IMR-90 (cell line): ENCODE measurements around the gene HOXD3. TPM values are rescaled to one million over a fixed set of nuclear protein-coding genes. Genes with fewer than 3 reads are reported as not detected.

Experiments used
- ATAC-seq: fragments of 200-7000 bp; cut with Tn5 transposase; 2 replicates; pipeline ENCODE4 v1.9.1; 2020; ENCODE audit warnings: low read depth, mild to moderate bottlenecking, moderate library complexity
- BruUV-seq: library from RNA; stranded (reverse); fragments of 400-500 nt; replicated peaks from 2 replicates; lab custom pipeline; 2021; lab: Mats Ljungman, UMichigan
- CTCF ChIA-PET: fragments of 300-600 bp; formaldehyde crosslinking; extraction: SDS; loops from one replicate; lab custom pipeline; 2021; ENCODE audit warnings: antibody characterized with exemption; lab: Yijun Ruan, JAX
- POLR2A ChIA-PET: fragments of 300-600 bp; sonication (Branson Sonifier 250); formaldehyde crosslinking; loops from one replicate; lab custom pipeline; 2022; ENCODE audit warnings: antibody characterized with exemption; ENCODE audit not compliant: unreplicated experiment; lab: Charles Lee
- DNase-seq: peaks from one replicate; pipeline ENCODE4 v3.0.0; 2013
- H2AFZ ChIP-seq: replicated peaks from 2 replicates; pipeline ENCODE3; 2013; ENCODE audit warnings: low read length, mild to moderate bottlenecking; ENCODE audit not compliant: poor library complexity
- H2AK5ac ChIP-seq: 2 replicates; pipeline ENCODE4 v1.6.1; 2013; ENCODE audit warnings: low read depth, low read length, inconsistent platforms
- H2AK9ac ChIP-seq: replicated peaks from 2 replicates; pipeline ENCODE3; 2013; ENCODE audit warnings: mild to moderate bottlenecking, low read depth, low read length, moderate library complexity; ENCODE audit not compliant: poor library complexity
- H2BK120ac ChIP-seq: 2 replicates; pipeline ENCODE4 v1.6.1; 2013; ENCODE audit warnings: low read depth, low read length, inconsistent platforms
- H2BK15ac ChIP-seq: 3 replicates; pipeline ENCODE4 v1.6.1; 2013; ENCODE audit warnings: low read depth, low read length, inconsistent platforms
- H2BK20ac ChIP-seq: 2 replicates; pipeline ENCODE4 v1.6.1; 2013; ENCODE audit warnings: low read depth, mild to moderate bottlenecking, inconsistent platforms, low read length, moderate library complexity
- H2BK5ac ChIP-seq: 2 replicates; pipeline ENCODE4 v1.6.1; 2013; ENCODE audit warnings: mild to moderate bottlenecking, low read depth, low read length, inconsistent platforms; ENCODE audit not compliant: poor library complexity, severe bottlenecking
- H3K14ac ChIP-seq: replicated peaks from 2 replicates; pipeline ENCODE4 v1.6.1; 2013; ENCODE audit warnings: low read depth, low read length, inconsistent platforms
- H3K18ac ChIP-seq: 2 replicates; pipeline ENCODE4 v1.6.1; 2013; ENCODE audit warnings: low read depth, low read length, control low read depth
- H3K23ac ChIP-seq: 2 replicates; pipeline ENCODE4 v1.6.1; 2013; ENCODE audit warnings: low read depth, low read length, inconsistent platforms
- H3K27ac ChIP-seq: 2 replicates; pipeline ENCODE4 v1.5.1; 2013; ENCODE audit warnings: mild to moderate bottlenecking, control low read depth, low read length; ENCODE audit not compliant: insufficient read depth
- H3K27me3 ChIP-seq: 2 replicates; pipeline ENCODE4 v1.6.1; 2013; ENCODE audit warnings: low read length; ENCODE audit not compliant: control insufficient read depth, insufficient read depth
- H3K36me3 ChIP-seq: 2 replicates; pipeline ENCODE4 v1.6.1; 2013; ENCODE audit warnings: low read length, mixed read lengths; ENCODE audit not compliant: control insufficient read depth, insufficient read depth
- H3K4ac ChIP-seq: 2 replicates; pipeline ENCODE4 v1.6.1; 2013; ENCODE audit warnings: low read depth, low read length, inconsistent platforms
- H3K4me1 ChIP-seq: 2 replicates; pipeline ENCODE4 v1.6.1; 2013; ENCODE audit warnings: low read length, mixed read lengths; ENCODE audit not compliant: control insufficient read depth, insufficient read depth
- H3K4me2 ChIP-seq: 2 replicates; pipeline ENCODE4 v1.6.1; 2013; ENCODE audit warnings: low read depth, mild to moderate bottlenecking, control low read depth, low read length, moderate library complexity
- H3K4me3 ChIP-seq: 2 replicates; pipeline ENCODE4 v1.5.1; 2013; ENCODE audit warnings: low read depth, mild to moderate bottlenecking, control low read depth, low read length, moderate library complexity; ENCODE audit not compliant: insufficient read depth
- H3K56ac ChIP-seq: 2 replicates; pipeline ENCODE4 v1.6.1; 2013; ENCODE audit warnings: low read length, inconsistent platforms; ENCODE audit not compliant: insufficient read depth; ENCODE audit errors: extremely low read depth
- H3K79me1 ChIP-seq, 2 experiments: 2 replicates each; pipeline ENCODE4 v1.6.1; 2013; ENCODE audit warnings: low read length in 2 of 2, inconsistent platforms in 1 of 2, low read depth in 1 of 2
- H3K9ac ChIP-seq: 2 replicates; pipeline ENCODE4 v1.6.1; 2013; ENCODE audit warnings: low read depth, low read length, control low read depth
- H3K9me1 ChIP-seq: 2 replicates; pipeline ENCODE4 v1.6.1; 2013; ENCODE audit warnings: low read length, inconsistent platforms; ENCODE audit not compliant: insufficient read depth
- H3K9me3 ChIP-seq: 2 replicates; pipeline ENCODE4 v1.6.1; 2013; ENCODE audit warnings: low read length; ENCODE audit not compliant: control insufficient read depth, insufficient read depth
- H4K20me1 ChIP-seq: 2 replicates; pipeline ENCODE4 v1.6.1; 2013; ENCODE audit warnings: low read length, inconsistent platforms; ENCODE audit not compliant: insufficient read depth
- H4K5ac ChIP-seq: 2 replicates; pipeline ENCODE4 v1.6.1; 2013; ENCODE audit warnings: mild to moderate bottlenecking, low read depth, low read length, control low read depth
- H4K8ac ChIP-seq, 2 experiments: 2 replicates each; pipeline ENCODE4 v1.6.1; 2013; ENCODE audit warnings: low read depth in 2 of 2, low read length in 2 of 2, control low read depth in 1 of 2, inconsistent platforms in 1 of 2
- H4K91ac ChIP-seq: 2 replicates; pipeline ENCODE4 v1.6.1; 2013; ENCODE audit warnings: low read depth, low read length, inconsistent platforms; ENCODE audit not compliant: insufficient read depth
- BHLHE40 ChIP-seq: fragments of 150-350 bp; IDR thresholded peaks from 2 replicates; pipeline ENCODE4 v1.6.1; 2016; ENCODE audit warnings: mild to moderate bottlenecking, low read depth, low read length
- CHD1 ChIP-seq: IDR thresholded peaks from 2 replicates; pipeline ENCODE4 v1.6.1; 2012; ENCODE audit warnings: low read depth, low read length, improper control_type of control experiment
- RAD21 ChIP-seq: IDR thresholded peaks from 2 replicates; pipeline ENCODE4 v1.6.1; 2012; ENCODE audit warnings: low read length, improper control_type of control experiment
- WGBS, 2 experiments: methylation state at CpG; one replicate each; pipeline versions ENCODE4 v1.1.5 to v1.1.7; 2013; ENCODE audit warnings: missing lambda C conversion rate in 2 of 2; ENCODE audit not compliant: insufficient read length in 1 of 2; ENCODE audit errors: extremely low coverage in 2 of 2; 5-methylcytosine and 5-hydroxymethylcytosine counted together
- dilution Hi-C: fragments of 300-500 bp; cut with HindIII; formaldehyde crosslinking; loops from one replicate; pipeline ENCODE4 v1.14.3; 2018; ENCODE audit warnings: low sequenced_read_pairs; ENCODE audit not compliant: unreplicated experiment
- in situ Hi-C: fragments of 300-500 bp; cut with MboI; formaldehyde crosslinking; loops from 3 replicates; pipeline ENCODE4 v1.14.3; 2019; ENCODE audit warnings: low sequenced_read_pairs, inconsistent platforms, mixed read lengths
- intact Hi-C: fragments of 100-400 bp; cut with micrococcal nuclease; formaldehyde crosslinking; loops from 2 replicates; pipeline ENCODE4 v1.10.0; 2022
- polyA plus RNA-seq, 3 experiments: library from polyadenylated mRNA; depleted of rRNA; stranded (reverse); fragments of >200 nt; gene quantifications; 2 replicates each; pipeline ENCODE4 v1.2.3, GENCODE V29; 2012; ENCODE audit warnings: low replicate concordance in 1 of 3
- total RNA-seq: library from RNA; depleted of rRNA; stranded (reverse); fragments of >200 nt; gene quantifications from 2 replicates; pipeline ENCODE4 v1.2.3, GENCODE V29; 2012
- TF ChIP-seq, protein P1 (sequence below): conservative IDR thresholded peaks from 2 replicates; pipeline ENCODE4 v1.5.1; 2012; ENCODE audit warnings: mild to moderate bottlenecking, low read depth, low read length, improper control_type of control experiment

HOXD3 gene
- total and polyA plus RNA-seq, 2 of the 4 experiments (the other 2 are of a cell fraction), result not detected

DNA sequence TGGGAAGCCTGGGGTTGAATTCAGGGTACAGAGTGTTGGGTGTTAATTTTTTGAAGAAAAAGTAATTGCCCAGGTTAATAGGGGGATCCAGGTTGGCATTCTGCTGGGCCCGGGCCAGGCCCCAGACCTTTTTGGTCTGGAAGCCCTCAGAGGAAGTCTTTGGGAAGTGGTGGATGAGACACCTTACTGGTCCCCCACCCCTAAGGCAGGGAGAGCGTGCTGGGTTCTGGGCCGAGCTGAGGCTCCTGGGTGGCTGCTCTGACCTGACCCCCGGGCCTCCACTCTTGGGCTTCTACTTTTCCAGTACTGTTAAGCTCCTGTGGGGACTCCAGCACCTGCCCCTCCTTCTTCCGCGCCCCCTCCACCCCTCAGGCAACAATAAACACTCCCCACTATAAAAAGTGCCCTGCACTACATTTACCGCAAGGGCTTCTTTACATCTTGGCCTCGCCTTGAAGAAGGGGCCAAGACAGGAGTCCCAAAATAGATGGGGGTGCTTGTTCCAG lies 753 bp upstream of the HOXD3 start:
- WGBS, 2 experiments, result 20% methylated on average over 1 of the region's 8 CpGs; no CpG with 5 or more reads in 1 of the 2 experiments
- Histone ChIP-seq H4K8ac (no peak overlapping the region), H2BK15ac (no peak overlapping the region), H3K23ac (no peak overlapping the region), H2AFZ (no peak overlapping the region), H2AK5ac (no peak overlapping the region), H2BK120ac (no peak overlapping the region), H3K56ac (no peak overlapping the region), H4K5ac (no peak overlapping the region), H3K27ac (no peak overlapping the region), H3K4ac (no peak overlapping the region), H3K4me3 (no peak overlapping the region), H3K18ac (no peak overlapping the region), H3K14ac (no peak overlapping the region), H2BK20ac (no peak overlapping the region), H3K9me1 (no peaks in the 10 kb centered on the region), H4K91ac (no peak overlapping the region), H2AK9ac (no peak overlapping the region), H3K79me1 (no peaks in the 10 kb centered on the region), H3K9ac (no peak overlapping the region), H2BK5ac (no peak overlapping the region), H3K9me3 (peaks cover 16% of the 10 kb centered on the region), H3K36me3 (no peaks in the 10 kb centered on the region), H3K27me3 (peaks cover 91% of the 10 kb centered on the region), H3K4me1 (no peaks in the 10 kb centered on the region), H3K4me2 (no peak overlapping the region), H4K20me1 (no peaks in the 10 kb centered on the region)
- BruUV-seq, result no TSS peak
- TF ChIP-seq RAD21 (no peak), BHLHE40 (no peak), CHD1 (no peak)
- TF ChIP-seq, protein P1, sequence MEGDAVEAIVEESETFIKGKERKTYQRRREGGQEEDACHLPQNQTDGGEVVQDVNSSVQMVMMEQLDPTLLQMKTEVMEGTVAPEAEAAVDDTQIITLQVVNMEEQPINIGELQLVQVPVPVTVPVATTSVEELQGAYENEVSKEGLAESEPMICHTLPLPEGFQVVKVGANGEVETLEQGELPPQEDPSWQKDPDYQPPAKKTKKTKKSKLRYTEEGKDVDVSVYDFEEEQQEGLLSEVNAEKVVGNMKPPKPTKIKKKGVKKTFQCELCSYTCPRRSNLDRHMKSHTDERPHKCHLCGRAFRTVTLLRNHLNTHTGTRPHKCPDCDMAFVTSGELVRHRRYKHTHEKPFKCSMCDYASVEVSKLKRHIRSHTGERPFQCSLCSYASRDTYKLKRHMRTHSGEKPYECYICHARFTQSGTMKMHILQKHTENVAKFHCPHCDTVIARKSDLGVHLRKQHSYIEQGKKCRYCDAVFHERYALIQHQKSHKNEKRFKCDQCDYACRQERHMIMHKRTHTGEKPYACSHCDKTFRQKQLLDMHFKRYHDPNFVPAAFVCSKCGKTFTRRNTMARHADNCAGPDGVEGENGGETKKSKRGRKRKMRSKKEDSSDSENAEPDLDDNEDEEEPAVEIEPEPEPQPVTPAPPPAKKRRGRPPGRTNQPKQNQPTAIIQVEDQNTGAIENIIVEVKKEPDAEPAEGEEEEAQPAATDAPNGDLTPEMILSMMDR, result no peak
- intact Hi-C loops, result no loop called here
- CTCF ChIA-PET, result no interaction called here
- dilution Hi-C loops, result no loop called here
- ATAC-seq, result no peak
- POLR2A ChIA-PET, result no interaction called here
- no peak for DNase-seq
- in situ Hi-C loops, result no loop called here
